Spleen (tissue), 7 donors: ENCODE measurements around the gene GRIK1.

Experiments used
- CTCF ChIP-seq, 11 experiments: fragments of 200-600 bp in 7 of 11; fragments of 450-650 bp in 4 of 11; sonication (generic) in 4 of 11; IDR thresholded peaks in 8 of 11; conservative IDR thresholded peaks in 3 of 11; 1 replicate in 7 of 11; 2 replicates in 4 of 11; pipeline versions ENCODE4 v1.4.0 to v1.8.0; 2016 to 2021; ENCODE audit warnings: antibody characterized with exemption in 11 of 11, inconsistent platforms in 4 of 11, mild to moderate bottlenecking in 1 of 11
- POLR2A ChIP-seq, 3 donors: fragments of 450-650 bp; IDR thresholded peaks; one replicate each; pipeline ENCODE4 v1.5.1; 2017; ENCODE audit warnings: antibody characterized with exemption in 3 of 3, mild to moderate bottlenecking in 1 of 3
- POLR2AphosphoS5 ChIP-seq, 3 donors: sonication (generic); formaldehyde crosslinking; IDR thresholded peaks; one replicate each; pipeline ENCODE4 v1.5.1; 2017; ENCODE audit warnings: antibody characterized with exemption in 3 of 3
- donor health status: DM: no; HTN: no; CAD: no; lungs with moderate emphysema.
- donor health status: DM: no; HTN: no; CAD: no.
- donor health status: DM: no; HTN: no; CAD: no.

GRCh38 chr21:29524055-29524454 lies 415.7 kb downstream of the GRIK1 start:
- TF ChIP-seq POLR2A (IDR thresholded peaks at IDR 0.05) (no peak), CTCF (IDR thresholded peaks at IDR 0.05 in 8 of 11, conservative IDR thresholded peaks at IDR 0.05 in 3 of 11) (no peak), POLR2AphosphoS5 (IDR thresholded peaks at IDR 0.05) (no peak)
